ENCODE data around the gene FLG.
"Not testable (repeated sequence)": the region's sequence is repeated elsewhere in the genome, so short reads cannot be mapped to it uniquely, and the experiment has no call there.

FLG gene

DNA sequence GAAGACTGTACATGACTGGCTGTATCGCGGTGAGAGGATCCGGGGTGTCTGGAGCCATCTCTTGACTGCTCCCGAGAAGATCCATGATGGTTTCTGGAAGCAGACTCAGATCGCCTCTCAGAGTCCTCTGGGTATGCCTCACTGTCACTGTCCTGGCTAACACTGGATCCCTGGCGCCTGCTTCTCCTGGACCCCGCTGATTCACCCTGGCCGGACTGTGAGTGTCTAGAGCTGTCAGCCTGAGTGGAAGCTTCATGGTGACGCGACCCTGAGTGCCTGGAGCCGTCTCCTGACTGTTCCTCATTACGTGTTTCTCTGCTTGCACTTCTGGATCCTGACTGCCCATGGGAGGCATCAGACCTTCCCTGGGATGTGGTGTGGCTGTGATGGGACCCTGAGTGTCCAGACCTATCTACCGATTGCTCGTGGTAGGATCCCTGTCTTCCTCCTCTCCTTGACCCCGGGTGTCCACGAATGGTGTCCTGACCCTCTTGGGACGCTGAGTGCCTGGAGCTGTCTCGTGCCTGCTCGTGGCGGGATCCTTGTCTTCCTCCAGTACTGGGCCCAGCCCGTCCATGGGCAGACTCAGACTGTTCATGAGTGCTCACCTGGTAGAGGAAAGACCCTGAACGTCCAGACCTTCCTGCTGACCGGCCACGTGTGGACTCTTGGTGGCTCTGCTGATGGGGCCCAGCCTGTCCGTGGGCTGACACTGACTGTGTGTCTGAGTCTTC lies 21.7 kb downstream of the FLG start:
- H3K4me3 ChIP-seq (replicated peaks; ENCODE audit: insufficient read depth, low read length); DNase-seq (ENCODE audit: low read depth in 1 of 2, low spot score in 1 of 2); H3K27ac ChIP-seq (replicated peaks); H3K27me3 ChIP-seq (ENCODE audit: insufficient read depth, poor library complexity, severe bottlenecking): not testable (repeated sequence)

DNA sequence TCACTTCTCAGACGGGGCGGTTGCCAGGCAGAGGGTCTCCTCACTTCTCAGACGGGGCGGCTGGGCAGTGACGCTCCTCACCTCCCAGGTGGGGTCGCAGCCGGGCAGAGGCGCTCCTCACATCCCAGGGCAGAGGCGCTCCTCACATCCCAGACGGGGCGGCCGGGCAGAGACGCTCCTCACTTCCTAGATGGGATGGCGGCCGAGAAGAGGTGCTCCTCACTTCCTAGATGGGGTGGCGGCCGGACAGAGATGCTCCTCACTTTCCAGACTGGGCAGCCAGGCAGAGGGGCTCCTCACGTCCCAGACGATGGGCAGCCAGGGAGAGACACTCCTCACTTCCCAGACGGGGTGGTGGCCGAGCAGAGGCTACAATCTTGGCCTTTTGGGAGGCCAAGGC lies 68.6 kb downstream of the FLG start:
- not testable (repeated sequence) for H3K4me3 ChIP-seq (replicated peaks; ENCODE audit: insufficient read depth, low read length); H3K27me3 ChIP-seq (ENCODE audit: insufficient read depth, poor library complexity, severe bottlenecking); DNase-seq (ENCODE audit: low read depth in 1 of 2, low spot score in 1 of 2); H3K27ac ChIP-seq (replicated peaks)

Data from HL-60 (cell line).